Adipocyte (in vitro differentiated cells): Measurements from ENCODE around the gene MAN1A1.
A peak's percentile ranks its signal among the peaks of the same experiment; 100 is the strongest.

Experiments
- DNase-seq: peaks from one replicate; pipeline ENCODE4 v3.0.0-alpha.2; 2015; ENCODE audit warnings: low read depth
- H3K27me3 ChIP-seq: replicated peaks from 2 replicates; pipeline ENCODE4 v1.7.0; 2013; ENCODE audit warnings: mild to moderate bottlenecking, low read length, moderate library complexity; ENCODE audit not compliant: control insufficient read depth, insufficient read depth
- H3K36me3 ChIP-seq: 2 replicates; pipeline ENCODE4 v1.7.0; 2013; ENCODE audit warnings: low read length, mild to moderate bottlenecking, moderate library complexity; ENCODE audit not compliant: control insufficient read depth, insufficient read depth, severe bottlenecking
- H3K4me1 ChIP-seq: 2 replicates; pipeline ENCODE4 v1.7.0; 2013; ENCODE audit warnings: mild to moderate bottlenecking, low read length, moderate library complexity; ENCODE audit not compliant: control insufficient read depth, insufficient read depth
- H3K4me3 ChIP-seq: 2 replicates; pipeline ENCODE4 v1.7.0; 2013; ENCODE audit warnings: mild to moderate bottlenecking, low read length, moderate library complexity
- H3K9ac ChIP-seq: 2 replicates; pipeline ENCODE4 v1.7.0; 2013; ENCODE audit warnings: mild to moderate bottlenecking, low read length, moderate library complexity
- H3K9me3 ChIP-seq: 2 replicates; pipeline ENCODE4 v1.7.0; 2013; ENCODE audit warnings: mild to moderate bottlenecking, low read length, moderate library complexity; ENCODE audit not compliant: control insufficient read depth

Gene MAN1A1

DNA sequence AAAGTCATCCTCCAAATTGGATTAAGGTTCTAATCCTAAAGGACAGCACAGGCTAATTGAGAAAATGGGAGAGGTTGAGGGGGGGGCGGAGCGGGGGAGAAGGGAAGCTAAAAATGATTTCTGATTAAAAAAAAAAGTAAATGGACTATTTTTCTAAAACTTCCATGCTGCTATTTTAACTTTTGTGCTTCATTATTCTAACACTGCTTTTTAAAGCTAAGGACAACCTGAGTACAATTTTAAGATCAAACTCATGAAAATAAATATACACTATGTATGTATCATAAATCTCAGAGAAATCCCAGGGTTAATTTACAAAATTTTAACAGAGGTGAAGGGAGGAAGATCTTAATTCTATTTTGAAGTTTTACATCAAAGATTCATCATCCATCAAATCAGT lies 4.4 kb downstream of the MAN1A1 start:
- Histone ChIP-seq H3K36me3 (peaks cover 28% of the 10 kb centered on the region), H3K27me3 (no peaks in the 10 kb centered on the region), H3K9ac (no peak overlapping the region), H3K4me1 (peaks cover 57% of the 10 kb centered on the region), H3K4me3 (peak overlapping the region; percentile 89), H3K9me3 (no peaks in the 10 kb centered on the region)
- no peak for DNase-seq

DNA sequence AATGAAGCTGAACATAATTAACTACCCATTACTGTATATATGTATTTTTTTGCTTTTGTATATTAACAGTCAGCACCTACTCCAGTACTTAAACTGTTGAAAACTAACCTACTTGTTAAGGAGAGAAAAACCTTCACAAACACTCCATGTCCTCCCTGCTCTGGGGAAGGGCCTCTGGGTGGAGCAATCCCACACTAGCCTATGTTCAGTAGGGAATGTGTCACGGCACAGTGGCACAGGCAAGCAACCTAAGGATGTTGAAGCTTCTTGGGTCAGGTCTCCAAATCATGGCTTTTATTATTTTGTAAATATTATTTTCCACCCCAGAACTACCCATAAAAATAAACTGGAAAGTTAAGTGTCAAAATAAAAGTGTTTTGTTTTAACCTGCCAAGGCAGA lies 5.3 kb downstream of the MAN1A1 start:
- Histone ChIP-seq H3K4me1 (peaks cover 59% of the 10 kb centered on the region), H3K9me3 (no peaks in the 10 kb centered on the region), H3K9ac (no peak overlapping the region), H3K36me3 (peaks cover 29% of the 10 kb centered on the region), H3K4me3 (peak overlapping the region; percentile 89), H3K27me3 (no peaks in the 10 kb centered on the region)
- peak; percentile 18 for DNase-seq

DNA sequence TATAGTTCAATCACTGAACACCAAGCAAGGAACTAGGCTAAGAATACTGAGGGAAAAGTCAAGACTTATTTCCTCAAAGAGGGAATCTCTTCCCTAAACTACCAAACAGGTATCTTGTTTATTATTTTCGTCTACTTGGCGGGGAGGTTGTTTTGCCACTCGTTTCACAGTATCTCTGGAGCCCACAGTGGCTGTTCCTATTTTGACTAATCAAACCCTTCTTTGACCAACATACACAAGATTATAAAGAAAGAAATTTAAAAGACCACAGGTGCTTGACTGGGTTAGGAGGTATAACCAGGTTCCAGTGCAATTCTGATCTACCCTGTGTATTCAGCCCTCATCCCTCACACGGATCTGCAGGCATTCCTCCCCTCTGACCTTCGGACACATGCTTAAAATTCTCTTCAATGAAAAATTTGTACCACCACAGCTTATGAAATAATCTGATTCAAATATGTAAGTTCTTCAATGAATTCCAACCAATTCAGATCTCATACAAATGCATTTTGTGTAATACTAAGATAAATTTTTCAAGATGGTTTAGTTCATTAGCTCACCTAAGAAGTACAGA lies 5.9 kb downstream of the MAN1A1 start:
- H3K4me3 ChIP-seq = peak overlapping the region; percentile 89
- no peak overlapping the region for H3K9ac ChIP-seq
- peaks cover 33% of the 10 kb centered on the region for H3K36me3 ChIP-seq
- DNase-seq = no peak
- H3K27me3 ChIP-seq = no peaks in the 10 kb centered on the region
- H3K4me1 ChIP-seq = peaks cover 59% of the 10 kb centered on the region
- no peaks in the 10 kb centered on the region for H3K9me3 ChIP-seq

DNA sequence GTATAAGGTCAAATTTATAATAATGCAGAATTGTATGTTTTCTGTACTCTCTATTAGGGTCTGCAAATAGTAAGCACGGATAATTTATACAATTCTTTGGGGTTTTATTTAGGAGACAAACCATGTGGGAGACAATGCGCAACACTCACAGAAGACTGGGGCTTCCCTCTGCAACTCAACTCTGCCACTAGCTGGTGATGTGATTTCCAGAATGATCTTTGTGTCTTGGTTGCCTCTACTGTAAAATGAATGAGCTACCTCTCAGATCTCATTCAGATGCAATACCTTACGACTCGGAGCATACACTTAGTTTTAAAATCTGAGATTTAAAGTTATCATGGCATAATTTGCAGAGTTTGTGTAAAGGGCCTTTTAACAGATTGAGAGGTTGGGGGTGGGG lies 6.4 kb downstream of the MAN1A1 start:
- H3K4me1 ChIP-seq = peaks cover 59% of the 10 kb centered on the region
- H3K36me3 ChIP-seq = peaks cover 38% of the 10 kb centered on the region
- H3K9ac ChIP-seq = no peak overlapping the region
- no peak for DNase-seq
- H3K27me3 ChIP-seq = no peaks in the 10 kb centered on the region
- no peak overlapping the region for H3K4me3 ChIP-seq
- H3K9me3 ChIP-seq = no peaks in the 10 kb centered on the region

DNA sequence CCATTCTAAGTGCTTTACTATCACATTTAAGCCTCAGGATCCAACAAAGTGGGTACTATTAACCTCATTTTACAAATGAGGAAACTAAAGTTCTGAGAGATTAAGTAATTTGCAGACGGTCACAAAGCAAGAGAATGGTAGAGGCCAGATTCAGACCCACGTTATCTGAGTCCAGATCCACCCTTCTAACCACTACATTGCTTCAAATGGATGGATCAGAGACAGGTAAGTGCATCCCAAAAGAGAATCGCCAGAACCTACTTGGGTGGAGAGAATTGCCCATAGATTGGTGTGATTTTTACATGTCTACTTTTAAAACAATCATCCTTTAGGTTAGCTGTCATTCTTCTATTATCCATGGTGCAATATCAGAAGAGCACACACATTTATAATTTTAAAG lies 7.1 kb downstream of the MAN1A1 start:
- Histone ChIP-seq H3K9me3 (no peaks in the 10 kb centered on the region), H3K27me3 (no peaks in the 10 kb centered on the region), H3K9ac (no peak overlapping the region), H3K36me3 (peaks cover 39% of the 10 kb centered on the region), H3K4me1 (peaks cover 59% of the 10 kb centered on the region), H3K4me3 (no peak overlapping the region)
- no peak for DNase-seq

DNA sequence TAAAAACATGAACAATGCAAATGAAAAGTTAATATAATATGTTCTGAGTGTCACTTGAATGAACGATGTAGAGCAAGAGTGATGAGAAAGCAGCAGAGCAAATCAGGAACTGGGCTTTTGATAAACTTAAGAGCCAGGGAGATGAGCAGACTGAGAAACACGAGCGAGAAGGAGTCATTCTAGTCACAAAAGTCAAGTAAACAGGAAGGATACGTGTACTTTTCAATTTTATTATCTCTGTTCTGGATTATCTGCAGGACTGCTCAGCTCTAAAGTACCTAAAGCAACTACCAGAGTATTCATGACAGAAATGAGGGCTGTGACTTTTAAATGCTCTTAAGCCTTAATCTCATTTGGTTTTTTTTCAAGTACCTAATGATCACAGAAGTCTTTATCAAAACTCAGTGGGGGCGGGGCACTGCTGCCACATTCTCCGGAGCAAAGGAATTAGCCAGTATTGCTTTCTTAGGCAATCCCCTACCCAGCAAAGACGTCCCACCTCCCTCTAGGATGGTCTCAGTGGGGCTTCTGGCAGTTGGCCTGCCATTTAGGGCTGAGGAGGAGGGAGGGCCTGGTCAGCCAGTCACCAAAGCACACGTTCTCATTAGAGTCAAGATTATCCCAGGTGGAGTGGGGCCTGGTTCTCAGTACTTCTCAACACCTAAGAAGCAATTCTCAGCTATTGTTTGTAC lies 8.6 kb downstream of the MAN1A1 start:
- peaks cover 39% of the 10 kb centered on the region for H3K36me3 ChIP-seq
- no peaks in the 10 kb centered on the region for H3K27me3 ChIP-seq
- H3K9ac ChIP-seq = no peak overlapping the region
- H3K4me3 ChIP-seq = peak overlapping the region; percentile 26
- no peak for DNase-seq
- peaks cover 54% of the 10 kb centered on the region for H3K4me1 ChIP-seq
- H3K9me3 ChIP-seq = no peaks in the 10 kb centered on the region

DNA sequence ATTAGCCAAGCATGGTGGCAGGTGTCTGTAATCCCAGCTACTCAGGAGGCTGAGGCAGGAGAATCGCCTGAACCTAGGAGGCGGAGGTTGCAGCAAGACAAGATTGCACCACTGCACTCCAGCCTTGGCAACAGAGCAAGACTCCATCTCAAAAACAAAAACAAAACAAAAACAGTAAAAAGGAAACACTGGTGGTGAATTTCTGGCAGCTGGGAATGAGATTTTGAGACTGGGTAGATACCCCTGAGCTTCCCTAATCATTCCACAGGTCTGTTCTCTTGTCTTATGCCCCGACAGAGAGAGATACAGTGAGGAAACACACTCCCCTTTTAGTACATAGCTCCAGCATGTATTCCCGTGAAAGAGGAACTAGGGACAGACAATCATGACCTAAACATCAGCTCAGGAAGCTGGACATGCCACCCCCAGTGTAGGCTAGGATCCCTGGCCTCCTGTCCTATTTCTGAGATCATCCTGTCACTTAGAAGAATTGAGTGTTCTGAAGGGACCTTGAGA lies 9.6 kb downstream of the MAN1A1 start:
- Histone ChIP-seq H3K9me3 (no peaks in the 10 kb centered on the region), H3K27me3 (no peaks in the 10 kb centered on the region), H3K4me1 (peaks cover 51% of the 10 kb centered on the region), H3K9ac (no peak overlapping the region), H3K36me3 (peaks cover 34% of the 10 kb centered on the region), H3K4me3 (peak overlapping the region; percentile 26)
- no peak for DNase-seq

DNA sequence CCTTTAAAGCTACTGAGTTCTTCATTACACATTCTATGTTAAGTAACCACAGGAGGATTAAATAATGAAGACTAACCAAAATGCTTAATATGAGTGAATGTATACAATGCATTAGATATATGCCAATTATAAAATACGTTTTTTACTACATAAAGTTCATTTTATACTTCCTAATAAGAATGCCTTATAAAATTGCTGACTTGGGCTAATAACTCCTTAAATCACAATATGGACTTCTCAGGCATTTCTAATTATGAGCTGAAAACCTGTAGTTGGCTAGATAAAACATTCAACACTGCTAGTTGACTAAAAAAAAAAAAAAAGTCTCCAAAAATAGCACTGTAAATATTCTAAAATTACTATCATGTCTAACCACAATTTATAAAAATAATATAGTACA lies 11.8 kb downstream of the MAN1A1 start:
- Histone ChIP-seq H3K4me3 (no peak overlapping the region), H3K36me3 (peaks cover 37% of the 10 kb centered on the region), H3K27me3 (no peaks in the 10 kb centered on the region), H3K4me1 (peaks cover 39% of the 10 kb centered on the region), H3K9ac (no peak overlapping the region), H3K9me3 (no peaks in the 10 kb centered on the region)
- DNase-seq = no peak

DNA sequence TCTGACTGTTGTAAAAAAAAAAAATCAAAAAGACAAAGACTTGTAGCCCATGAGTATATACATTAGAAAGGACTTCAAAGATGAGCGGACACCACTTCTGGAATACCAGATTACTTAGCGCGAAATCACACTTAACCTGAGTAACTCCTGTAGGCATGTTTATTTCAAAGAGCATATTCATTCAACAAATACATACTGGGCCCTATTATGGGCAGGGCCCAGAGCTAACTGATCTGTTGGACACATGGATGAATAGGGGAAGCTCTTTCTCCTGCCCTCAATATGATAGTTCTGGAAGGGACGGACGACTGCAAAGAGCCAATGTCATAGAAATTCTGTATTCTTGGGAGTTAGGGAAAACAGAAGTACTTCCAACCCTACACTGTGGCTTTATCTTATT lies 12.3 kb downstream of the MAN1A1 start:
- no peaks in the 10 kb centered on the region for H3K27me3 ChIP-seq
- no peak overlapping the region for H3K9ac ChIP-seq
- H3K4me1 ChIP-seq = peaks cover 35% of the 10 kb centered on the region
- no peaks in the 10 kb centered on the region for H3K9me3 ChIP-seq
- no peak overlapping the region for H3K4me3 ChIP-seq
- H3K36me3 ChIP-seq = peaks cover 38% of the 10 kb centered on the region
- DNase-seq = no peak

DNA sequence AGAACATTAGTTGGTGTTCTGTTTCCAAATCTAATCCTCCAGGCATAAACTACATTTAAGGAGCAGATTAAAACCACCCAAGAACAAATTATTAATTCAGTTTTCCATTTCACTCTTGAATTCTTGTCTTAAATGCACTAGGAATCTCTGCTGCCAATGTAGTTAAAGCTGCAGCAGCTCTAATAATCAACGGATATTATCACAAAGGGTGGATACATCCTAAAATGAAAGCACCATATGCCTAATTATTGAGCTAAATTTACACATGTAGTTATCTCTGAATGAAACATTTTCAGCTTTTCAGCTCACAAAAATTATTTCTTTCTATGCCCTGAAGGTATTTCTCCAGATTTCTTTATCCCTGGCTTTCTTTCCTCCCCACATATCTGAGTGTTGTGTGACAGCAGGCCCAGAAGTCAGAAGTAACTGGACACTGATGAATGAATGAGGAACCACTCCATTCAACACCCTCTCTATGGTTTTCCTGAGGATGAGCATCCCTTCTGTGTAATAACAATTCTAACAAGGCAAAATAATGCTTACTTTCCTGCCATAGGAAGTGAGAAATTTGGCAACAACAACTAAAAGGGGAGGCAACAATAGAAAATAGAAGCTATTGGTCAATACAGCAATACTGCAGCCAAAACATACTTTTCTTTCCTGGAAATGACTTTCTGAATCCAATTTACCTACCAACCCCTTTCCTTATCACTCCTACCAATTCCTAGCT lies 14.9 kb downstream of the MAN1A1 start:
- H3K9me3 ChIP-seq = no peaks in the 10 kb centered on the region
- H3K9ac ChIP-seq = no peak overlapping the region
- no peak overlapping the region for H3K4me3 ChIP-seq
- H3K4me1 ChIP-seq = peaks cover 18% of the 10 kb centered on the region
- peak; percentile 16 for DNase-seq
- H3K27me3 ChIP-seq = no peaks in the 10 kb centered on the region
- H3K36me3 ChIP-seq = peaks cover 30% of the 10 kb centered on the region

DNA sequence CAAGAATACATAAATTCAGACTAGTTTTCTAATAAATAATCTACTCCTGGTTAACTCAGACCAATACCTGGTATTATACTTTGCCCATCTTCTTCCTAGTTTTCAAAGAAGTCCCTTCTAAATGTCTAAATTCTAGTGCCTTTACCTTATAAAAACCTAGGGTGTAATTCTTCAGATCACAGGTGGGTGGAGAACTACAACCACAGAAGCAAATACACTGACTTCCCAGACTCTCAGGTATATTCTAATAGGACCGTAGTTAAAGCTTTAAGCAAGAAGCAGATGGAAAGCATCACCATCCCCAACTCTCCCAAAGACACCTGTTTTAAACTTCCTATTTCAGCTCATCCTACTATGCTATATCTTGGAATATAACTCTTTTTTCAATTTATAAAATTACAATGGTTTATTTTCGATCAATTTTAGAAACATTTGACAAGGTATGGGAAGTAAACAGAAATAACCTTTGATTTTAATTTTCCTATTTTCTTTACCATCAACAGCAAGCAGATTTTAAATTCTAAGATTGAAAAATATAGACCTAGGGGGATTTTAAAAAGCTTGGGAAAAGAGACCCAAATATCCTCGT lies 15.8 kb downstream of the MAN1A1 start:
- Histone ChIP-seq H3K4me3 (no peak overlapping the region), H3K4me1 (peaks cover 18% of the 10 kb centered on the region), H3K27me3 (no peaks in the 10 kb centered on the region), H3K9me3 (no peaks in the 10 kb centered on the region), H3K36me3 (peaks cover 34% of the 10 kb centered on the region), H3K9ac (no peak overlapping the region)
- DNase-seq = no peak
